C4-2B (cell line): ENCODE results near the gene PRSS38.
A peak's percentile ranks its signal among the peaks of the same experiment; 100 is the strongest.

Experiments used
- H3K27ac ChIP-seq: fragments of 450-650 bp; 2 replicates; pipeline ENCODE4 v1.5.1; 2017
- CTCF ChIP-seq: fragments of 450-650 bp; conservative IDR thresholded peaks from 2 replicates; pipeline ENCODE4 v1.5.1; 2017; ENCODE audit warnings: mild to moderate bottlenecking
- ZFX ChIP-seq: fragments of 450-650 bp; IDR thresholded peaks from 2 replicates; pipeline ENCODE4 v1.6.1; 2017

The PRSS38 gene

DNA sequence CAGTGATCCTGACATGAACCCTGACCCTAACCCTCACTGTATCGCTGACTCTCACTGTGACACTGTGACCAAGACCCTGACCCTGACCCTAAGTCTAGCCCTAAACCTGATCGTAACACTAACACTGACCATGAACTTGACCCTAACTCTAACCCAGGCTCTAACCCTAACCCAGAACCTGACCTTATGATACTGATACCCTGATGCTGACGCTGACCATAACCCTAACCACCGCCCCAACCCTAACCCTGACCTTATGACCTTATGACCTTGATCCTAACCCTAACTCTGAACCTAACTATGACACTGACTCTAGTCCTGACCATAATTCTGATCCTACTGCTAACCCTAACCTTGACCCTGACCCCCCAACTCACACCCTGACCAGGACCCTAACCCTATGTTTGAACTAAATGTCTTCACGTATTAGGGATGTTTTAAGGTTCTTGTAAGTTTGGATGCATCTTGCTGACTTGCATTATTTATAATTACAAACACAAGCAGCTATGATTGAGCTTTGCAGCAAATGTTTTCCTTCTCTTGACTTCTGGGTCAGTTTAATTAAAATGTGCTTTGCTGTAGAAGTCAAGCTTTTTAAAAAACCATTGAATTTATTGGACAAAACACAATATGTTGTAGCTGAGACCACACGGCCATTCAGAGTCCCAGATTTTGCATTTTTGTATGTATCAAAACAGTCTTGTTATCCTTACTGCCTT is 23.9 kb upstream of the PRSS38 start:
- no peak overlapping the region for H3K27ac ChIP-seq
- no peak for TF ChIP-seq ZFX
- no peak for TF ChIP-seq CTCF

- no peak overlapping the region for H3K27ac ChIP-seq
- TF ChIP-seq ZFX (no peak), CTCF (peak; percentile 63)
Observed at GRCh38 chr1:227792216-227793078, 23.0 kb upstream of the PRSS38 start.

DNA sequence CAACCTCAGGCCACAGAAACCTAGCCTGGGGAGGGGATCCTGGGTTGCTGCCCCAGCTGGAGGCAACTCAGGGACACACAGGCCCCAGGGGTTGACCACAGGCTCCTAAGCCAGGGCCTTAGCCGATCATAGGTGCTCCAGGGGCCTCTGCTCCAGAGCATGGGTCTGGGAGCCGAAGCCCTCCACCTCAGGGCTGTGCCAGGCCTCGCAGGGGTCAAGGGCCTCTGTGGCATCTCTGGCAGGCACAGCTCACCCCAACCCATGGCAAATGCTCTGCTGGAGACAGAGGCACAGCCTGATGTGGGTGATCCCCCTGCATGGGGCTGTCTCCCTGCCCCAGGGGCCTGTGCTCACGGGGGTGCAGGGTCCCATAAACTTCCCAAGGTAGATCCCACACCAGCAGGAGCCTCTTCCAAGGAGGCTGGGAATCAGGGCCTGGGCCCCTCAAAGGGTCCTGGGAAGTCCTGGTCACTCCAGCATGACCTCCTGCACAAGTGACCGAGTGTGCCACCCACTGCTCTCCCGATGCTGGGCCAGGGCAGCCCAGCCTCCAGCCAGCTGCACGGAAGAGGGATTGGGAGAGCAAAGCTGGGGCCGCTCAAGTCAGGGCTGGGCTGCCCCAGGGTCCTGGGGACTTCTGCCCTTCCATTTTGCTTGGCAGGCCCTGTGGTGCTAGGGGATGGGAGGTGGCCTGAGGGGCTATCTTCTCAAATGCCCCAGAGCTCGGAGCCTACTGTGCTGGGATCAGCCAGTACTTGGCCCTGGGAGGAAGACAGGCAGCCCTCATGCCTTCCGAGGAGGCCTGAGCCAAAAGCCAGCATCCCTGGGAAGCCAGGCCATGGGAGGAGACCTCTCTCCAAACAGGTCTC is 22.2 kb upstream of the PRSS38 start:
- TF ChIP-seq CTCF (no peak), ZFX (no peak)
- no peak overlapping the region for H3K27ac ChIP-seq

DNA sequence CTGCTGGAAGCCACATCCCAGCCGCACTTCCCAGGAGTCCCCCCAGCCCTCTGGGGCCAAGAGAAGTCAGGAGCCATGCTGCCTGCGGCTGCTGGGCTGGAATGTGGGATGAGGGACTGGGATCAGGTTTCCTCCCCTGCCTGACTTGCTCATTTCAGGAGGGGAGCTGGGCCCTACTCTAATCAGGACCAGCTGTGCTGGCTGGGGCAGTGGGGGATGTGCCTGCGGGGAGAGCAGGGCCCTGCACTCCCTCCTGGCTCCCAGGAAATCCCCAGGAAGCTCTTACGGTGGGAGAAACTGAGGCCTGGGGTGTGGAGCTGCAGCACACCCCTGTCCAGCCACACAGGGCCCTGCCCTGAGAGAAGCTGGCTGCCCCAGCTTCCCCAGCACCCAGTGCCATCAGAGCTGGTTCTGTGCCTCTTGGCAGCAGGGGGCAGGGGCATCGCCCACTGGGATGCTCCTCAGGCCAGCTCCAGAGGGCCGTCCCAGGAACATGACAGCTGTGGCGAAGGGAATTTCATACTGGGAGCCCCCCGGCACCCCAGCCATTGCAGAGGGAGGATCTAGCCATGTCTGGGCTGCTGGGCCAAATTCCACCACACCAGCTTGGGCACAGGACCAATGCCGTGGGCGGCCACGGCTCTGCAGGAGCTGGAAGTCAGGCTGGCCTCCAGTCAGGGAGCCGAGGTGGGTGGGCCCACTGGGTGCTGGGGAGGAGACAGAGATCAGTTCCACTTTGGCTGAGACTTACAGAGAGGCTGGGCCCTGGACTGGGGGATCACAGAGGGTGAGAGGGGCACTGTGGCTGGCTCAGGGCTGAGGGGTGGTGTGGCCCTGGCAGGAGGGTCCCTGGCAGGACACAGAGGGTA is 21.3 kb upstream of the PRSS38 start:
- H3K27ac ChIP-seq, result no peak overlapping the region
- TF ChIP-seq CTCF (no peak), ZFX (no peak; the same call in 1 of the 2 replicates)

- H3K27ac ChIP-seq, result no peak overlapping the region
- TF ChIP-seq ZFX, result no peak
- TF ChIP-seq CTCF, result no peak
Observed at GRCh38 chr1:227794817-227795192, 20.7 kb upstream of the PRSS38 start.

DNA sequence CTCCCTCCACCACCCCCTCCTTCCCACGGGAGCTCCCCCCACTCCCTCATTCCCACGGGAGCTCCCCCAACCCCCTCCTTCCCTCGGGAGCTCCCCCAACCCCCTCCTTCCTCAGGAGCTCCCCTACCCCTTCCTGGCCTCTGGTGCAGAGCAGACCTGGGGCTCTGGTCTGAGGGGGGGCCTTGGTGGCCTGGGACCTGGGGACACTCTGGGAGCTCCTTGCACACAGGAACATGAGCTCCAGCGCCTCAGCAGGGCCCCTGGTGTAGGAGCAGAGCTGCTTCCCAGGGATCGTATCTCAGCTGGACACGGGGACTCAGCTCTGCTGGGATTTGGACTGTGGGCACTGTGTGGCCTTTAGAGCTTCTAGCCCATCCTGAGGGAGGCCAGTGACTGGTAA is 19.7 kb upstream of the PRSS38 start:
- no peak overlapping the region for H3K27ac ChIP-seq
- TF ChIP-seq ZFX (no peak), CTCF (no peak)
